22Rv1 (cell line): ENCODE data around the gene FAM107A.

Source experiments
- H3K27ac ChIP-seq: fragments of 450-650 bp; 2 replicates; pipeline ENCODE4 v1.5.1; 2017
- ZFX ChIP-seq: fragments of 450-650 bp; IDR thresholded peaks from 2 replicates; pipeline ENCODE4 v1.6.1; 2017; ENCODE audit warnings: antibody characterized with exemption, borderline replicate concordance
- TF ChIP-seq, protein P1 (sequence below): fragments of 450-650 bp; IDR thresholded peaks from 2 replicates; pipeline ENCODE4 v1.5.1; 2017; ENCODE audit warnings: mild to moderate bottlenecking

FAM107A gene

DNA sequence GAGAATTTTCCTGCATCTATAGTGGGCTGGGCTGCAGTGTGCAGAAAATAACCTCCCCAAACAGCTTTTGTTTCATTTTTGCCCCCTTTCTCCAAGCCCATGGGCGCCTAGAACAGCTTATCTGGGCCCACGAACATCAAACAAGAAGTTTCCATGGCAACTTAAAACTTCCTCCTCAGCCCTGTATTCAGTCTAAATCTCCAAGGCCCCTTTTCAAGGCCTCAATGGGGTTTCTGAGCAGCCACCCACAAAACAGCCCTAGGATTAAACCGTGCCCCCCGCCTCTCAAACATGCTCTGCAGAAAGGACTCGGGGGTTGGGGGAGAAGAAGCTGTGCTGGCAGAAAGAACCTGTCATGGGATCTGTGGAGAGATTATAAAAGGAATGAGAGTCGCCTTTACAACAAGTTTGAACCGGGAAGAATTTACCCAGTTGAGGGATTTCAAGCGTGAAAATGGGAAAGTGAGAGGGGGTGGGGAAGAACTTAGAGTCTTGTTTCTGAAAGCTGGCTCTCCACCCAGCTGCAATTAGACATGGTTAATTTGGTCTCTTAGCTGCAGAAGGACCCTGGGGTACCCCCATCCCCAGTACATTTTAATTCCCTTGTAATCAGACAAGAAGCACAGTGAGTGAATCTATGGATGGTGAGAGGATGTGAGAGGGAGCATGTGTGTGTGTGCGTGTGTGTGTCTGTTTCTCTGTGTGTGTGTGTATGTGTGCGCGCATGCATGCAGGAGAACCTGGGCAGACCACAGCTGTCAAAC, 4.3 kb upstream of the FAM107A start:
- no peak for TF ChIP-seq ZFX
- TF ChIP-seq, protein P1, sequence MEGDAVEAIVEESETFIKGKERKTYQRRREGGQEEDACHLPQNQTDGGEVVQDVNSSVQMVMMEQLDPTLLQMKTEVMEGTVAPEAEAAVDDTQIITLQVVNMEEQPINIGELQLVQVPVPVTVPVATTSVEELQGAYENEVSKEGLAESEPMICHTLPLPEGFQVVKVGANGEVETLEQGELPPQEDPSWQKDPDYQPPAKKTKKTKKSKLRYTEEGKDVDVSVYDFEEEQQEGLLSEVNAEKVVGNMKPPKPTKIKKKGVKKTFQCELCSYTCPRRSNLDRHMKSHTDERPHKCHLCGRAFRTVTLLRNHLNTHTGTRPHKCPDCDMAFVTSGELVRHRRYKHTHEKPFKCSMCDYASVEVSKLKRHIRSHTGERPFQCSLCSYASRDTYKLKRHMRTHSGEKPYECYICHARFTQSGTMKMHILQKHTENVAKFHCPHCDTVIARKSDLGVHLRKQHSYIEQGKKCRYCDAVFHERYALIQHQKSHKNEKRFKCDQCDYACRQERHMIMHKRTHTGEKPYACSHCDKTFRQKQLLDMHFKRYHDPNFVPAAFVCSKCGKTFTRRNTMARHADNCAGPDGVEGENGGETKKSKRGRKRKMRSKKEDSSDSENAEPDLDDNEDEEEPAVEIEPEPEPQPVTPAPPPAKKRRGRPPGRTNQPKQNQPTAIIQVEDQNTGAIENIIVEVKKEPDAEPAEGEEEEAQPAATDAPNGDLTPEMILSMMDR = no peak
- no peak overlapping the region for H3K27ac ChIP-seq

DNA sequence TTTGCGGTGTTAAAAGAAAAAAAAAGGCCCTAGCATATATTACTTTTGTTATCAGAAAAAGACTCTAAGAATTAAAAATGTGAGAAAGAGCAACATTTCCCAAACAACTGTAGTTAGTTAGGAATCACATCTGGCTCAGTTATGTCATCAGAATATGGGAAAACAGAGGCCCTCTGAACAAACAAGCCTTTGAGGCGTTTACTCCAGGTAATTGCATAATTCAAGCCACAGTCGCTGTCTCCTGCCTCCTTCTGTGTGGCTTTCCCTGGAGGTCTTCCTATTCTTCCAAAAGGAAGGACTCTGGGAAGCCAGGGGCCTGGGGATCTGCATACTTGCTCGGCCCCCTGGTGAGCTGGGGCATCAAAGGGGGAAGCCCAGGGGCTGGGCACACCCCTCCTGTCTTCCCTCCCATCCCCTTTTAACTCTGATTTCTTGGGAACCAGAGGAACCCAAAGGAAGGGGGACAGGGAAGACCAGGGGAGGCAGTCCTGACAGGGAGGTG, 3.7 kb upstream of the FAM107A start:
- H3K27ac ChIP-seq = no peak overlapping the region
- TF ChIP-seq, protein P1 = no peak
- no peak for TF ChIP-seq ZFX

GRCh38 chr3:58578873-58579272, 1.7 kb upstream of the FAM107A start:
- TF ChIP-seq, protein P1 = no peak
- no peak for TF ChIP-seq ZFX

GRCh38 chr3:58576716-58577115, 475 bp downstream of the FAM107A start:
- TF ChIP-seq, protein P1 = no peak
- TF ChIP-seq ZFX = no peak

More at GRCh38 chr3:58578873-58579272, 1.7 kb upstream of the FAM107A start:
- no peak overlapping the region for H3K27ac ChIP-seq

DNA sequence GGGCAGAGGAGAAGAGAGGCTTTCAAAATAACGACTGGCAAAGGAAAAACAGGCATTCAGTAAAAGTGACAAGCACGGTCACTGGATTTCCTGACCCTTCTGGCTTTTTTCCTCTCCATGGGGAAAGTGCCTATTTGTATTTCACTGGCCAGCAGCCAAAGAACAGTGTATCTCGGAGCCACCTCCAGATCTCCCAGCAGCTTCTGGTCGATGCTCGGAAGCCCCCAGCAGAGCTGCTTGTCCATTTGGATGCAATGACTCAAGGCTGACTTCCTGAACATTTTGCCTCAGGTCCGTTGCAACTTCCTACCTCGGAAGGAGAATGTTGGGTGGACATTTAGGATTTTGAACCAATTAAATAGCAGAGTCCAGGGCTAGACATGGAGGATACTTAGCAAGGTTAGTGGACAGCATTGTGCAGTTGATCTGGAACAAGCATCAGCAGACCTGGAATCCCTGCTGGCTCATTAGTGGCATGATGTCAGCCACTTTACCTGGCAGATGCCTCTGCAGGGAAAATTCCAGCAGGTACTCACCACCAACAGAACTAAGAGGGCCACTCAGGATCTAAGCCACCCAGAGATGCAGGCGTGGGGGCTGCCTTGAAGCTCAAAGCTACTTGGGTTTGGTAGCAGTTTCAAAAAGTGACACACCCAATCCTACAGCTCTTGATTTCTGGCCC, 1.1 kb downstream of the FAM107A start:
- no peak overlapping the region for H3K27ac ChIP-seq
- no peak for TF ChIP-seq ZFX
- TF ChIP-seq, protein P1 = no peak

More at GRCh38 chr3:58576716-58577115, 475 bp downstream of the FAM107A start:
- no peak overlapping the region for H3K27ac ChIP-seq

- no peak overlapping the region for H3K27ac ChIP-seq
- TF ChIP-seq, protein P1 = no peak
- TF ChIP-seq ZFX = no peak
These were observed 2.5 kb downstream of the FAM107A start for GRCh38 chr3:58574682-58575081.

DNA sequence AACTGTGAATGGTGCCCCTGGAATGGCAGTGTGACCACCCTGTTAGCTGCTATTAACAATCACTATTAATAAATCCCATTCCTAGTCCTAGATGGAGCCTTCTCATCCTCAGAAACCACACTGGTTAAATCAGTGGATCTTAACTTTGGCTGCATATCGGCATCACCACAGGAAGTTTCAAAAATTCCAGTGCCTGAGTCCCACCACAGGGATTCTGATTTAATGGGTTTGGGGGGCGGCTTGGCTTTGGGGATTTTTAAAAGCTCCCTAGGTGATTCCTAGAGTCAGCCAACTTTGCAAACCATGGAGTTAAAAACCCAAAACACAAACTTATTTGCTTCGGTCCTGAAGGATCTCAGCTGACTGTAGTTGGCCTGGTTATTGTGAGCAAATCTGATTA, 3.1 kb downstream of the FAM107A start:
- no peak for TF ChIP-seq ZFX
- TF ChIP-seq, protein P1 = no peak
- H3K27ac ChIP-seq = no peak overlapping the region
